GM18508 (cell line): ENCODE results near the gene CYRIA.

ENCODE experiments used
- ATAC-seq: cut with Tn5 transposase; IDR thresholded peaks from one replicate; pipeline ENCODE4 v1.9.1; 2021; ENCODE audit warnings: moderate number of reproducible peaks; ENCODE audit not compliant: insufficient read depth, unreplicated experiment

CYRIA gene

DNA sequence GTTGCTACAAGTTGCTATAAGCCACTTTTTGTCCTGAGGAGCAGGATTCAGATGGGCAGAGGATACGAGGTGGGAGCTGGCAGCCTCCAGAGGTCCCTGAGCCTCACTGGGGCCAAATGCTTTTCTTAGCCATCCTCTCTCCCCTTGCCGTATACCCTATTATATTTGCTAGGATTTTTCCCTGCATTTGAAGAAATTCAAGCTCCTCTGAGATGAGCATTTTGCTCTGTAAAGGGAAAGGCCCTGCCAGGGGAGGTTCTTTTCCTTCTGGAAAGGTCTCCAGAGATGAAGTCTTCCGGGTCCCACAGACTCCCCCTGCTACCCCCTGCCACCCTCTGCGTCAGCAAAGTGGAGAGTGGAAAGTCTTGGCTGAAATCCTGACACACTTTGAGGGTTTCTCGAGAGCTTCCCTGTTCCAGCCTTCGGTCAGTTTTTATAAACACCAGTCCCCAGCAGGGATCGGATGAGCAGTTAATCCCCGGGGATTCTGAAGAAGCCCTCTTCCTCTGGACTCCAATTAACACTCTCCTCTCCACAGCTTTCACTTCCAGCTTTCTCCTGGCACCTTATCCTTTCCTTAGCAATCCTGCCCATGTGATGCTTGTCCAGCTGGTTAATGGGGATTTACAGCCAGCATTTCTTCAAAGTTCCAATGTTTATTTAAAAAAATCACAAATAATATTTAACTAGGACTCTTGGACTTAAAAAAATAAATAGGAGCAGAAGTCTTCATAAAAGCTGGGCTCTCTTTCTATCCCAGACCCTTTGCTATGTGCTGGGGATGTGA is 13.1 kb downstream of the CYRIA start:
- ATAC-seq: no peak

DNA sequence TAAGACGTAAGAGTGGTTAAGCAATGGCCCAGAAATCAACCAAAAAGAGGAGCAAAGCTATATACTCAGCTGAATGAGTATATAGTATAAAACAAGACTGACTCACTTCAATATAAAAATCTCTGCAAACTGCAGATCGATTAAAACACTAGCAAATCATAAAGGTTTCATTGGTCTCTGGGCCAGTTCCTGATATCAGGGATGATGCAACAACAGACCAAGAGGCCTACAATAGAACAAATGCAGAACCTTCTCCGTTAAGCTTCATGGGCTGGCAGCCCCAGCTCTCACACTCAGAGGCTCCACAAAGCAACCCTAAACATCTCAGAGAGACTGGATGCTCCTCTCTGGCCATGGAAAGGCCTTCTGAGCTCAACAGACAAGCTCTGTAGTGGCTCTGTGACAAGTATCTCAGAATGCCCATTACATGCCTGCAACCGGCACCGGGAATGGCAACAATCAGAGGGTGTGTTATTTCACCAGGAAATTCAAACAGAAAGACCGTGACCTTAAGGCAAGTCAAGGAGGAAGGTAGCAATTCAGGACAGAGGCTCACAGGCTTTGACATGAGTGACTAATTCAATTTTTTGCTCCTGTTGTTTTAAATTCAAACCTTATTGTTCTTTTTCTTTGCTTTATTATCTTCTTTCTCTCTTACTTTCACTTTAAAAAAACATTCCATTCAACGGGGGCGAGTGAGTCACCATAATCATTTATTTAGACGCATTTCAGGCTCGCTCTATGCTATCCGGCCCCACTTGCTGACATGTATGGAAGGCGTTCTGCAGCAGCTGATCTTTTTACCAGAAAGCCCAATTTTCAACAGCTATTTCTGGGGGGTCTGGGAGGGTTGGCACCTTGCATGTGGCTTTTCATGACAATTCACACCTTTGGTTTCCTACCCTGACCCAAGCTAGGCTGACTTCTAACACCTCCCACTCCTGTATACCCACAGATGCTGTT is 15.1 kb downstream of the CYRIA start:
- no peak for ATAC-seq

DNA sequence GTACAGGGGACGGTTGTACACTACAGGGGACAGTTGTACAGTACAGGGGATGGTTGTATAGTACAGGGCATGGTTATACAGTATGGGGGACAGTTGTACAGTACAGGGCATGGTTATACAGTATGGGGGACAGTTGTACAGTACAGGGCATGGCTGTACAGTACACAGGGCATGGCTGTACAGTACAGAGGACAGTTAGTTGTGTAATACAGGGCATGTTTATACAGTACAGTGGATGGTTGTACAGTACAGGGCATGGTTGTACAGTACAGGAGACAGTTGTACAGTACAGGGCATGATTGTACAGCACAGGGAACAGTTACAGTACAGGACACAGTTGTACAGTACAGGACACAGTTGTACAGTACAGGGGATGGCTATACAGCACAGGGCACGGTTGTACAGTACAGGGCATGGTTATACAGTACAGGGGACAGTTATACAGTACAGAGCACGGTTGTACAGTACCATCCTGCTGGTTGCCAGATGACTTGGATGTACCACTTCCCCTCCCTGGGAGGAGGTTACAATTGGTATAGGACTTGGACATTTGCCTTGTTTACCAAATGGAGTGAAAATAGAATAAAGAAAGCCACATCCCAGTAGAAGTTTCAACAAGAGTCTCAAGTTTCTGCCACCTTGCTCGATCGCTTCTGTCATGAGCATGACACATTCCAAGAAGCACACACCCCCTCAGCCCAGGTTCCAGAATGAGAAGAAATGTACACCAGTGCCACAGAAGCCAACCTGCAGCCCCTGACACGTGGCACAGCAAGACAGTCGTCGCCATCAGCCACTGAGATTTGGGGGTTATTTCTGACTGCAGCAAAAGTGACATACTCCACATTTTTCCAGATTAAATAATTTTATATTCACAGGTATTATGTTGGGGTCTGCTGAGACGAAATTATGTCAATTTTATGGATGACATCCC is 16.0 kb downstream of the CYRIA start:
- no peak for ATAC-seq

GRCh38 chr2:16647992-16648617 is 17.5 kb downstream of the CYRIA start:
- no peak for ATAC-seq

GRCh38 chr2:16645775-16646559 is 19.7 kb downstream of the CYRIA start:
- no peak for ATAC-seq

DNA sequence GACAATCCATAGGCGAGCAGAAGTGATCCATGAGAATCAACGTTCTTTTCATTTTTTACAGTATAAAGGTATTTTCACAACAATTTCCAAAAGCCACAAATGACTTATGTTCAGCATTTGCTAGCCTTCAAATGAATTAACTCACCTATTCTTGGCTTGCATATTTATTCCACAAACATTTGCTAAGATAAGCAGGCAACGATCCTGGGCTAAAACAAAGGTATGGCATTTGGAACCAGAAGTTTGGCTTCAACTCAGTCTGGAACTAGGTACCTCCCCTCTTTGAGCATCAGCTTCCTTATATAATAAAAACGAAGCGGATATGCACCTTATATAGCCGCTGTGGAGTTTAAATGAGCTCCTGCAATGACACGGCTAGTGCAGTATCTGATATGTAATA is 20.5 kb downstream of the CYRIA start:
- no peak for ATAC-seq

DNA sequence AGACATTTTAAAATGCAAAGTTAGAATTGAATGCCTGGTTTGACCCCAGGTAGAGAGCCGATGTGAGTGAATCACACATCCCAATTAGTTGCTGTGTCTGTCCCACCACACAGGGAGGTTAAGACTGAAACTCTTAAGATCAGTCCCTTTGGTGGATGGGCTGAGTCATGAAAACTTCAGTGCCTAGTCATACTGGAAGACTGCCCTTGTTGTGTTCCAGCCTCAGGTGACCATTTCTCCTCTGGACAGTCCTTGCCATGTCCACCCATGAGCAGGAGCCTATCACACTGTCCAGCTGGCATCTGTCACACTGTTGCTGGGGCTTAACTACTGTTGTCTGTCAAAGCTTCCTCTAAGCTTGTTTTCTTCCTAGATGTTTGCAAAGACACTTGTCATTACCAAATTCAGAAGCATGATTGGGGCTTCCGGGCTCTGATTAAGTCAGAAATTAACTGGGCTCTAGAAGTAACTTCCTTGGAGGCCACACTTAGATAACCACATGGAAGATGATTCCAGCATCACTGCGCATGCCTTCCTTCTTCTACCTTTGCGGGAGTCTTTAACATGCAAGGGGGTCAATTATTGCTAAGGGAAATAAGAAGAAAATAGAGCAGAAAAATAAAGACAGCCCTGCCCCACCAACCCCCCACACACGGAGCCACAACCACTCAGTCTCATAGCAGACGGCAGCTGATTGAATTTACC is 21.3 kb downstream of the CYRIA start:
- ATAC-seq: no peak

GRCh38 chr2:16643099-16643498 is 22.5 kb downstream of the CYRIA start:
- ATAC-seq: no peak

- ATAC-seq: no peak
Measured at GRCh38 chr2:16642088-16642487, 23.5 kb downstream of the CYRIA start.

GRCh38 chr2:16641509-16641908 is 24.1 kb downstream of the CYRIA start:
- no peak for ATAC-seq

DNA sequence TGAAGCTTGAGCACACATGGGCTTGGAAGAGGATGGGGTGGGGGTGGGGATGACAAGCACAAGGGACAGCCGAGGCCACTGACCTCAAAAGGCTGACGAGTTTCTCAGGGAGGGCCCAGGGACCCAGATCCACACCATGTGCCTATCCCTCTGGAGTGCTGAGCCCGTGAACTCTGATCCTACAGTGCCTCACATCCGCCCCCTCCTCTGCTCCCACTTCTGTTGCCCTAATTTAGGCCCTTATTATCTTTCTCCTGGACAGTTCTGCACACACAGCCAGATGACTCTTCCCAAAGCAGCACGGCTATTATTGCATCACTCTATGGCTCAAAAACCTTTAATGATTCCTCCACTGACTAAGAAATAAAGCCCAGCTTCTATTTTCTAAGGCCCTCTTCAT is 24.8 kb downstream of the CYRIA start:
- ATAC-seq: no peak

GRCh38 chr2:16640001-16640700 is 25.5 kb downstream of the CYRIA start:
- ATAC-seq: no peak

GRCh38 chr2:16639431-16639830 is 26.2 kb downstream of the CYRIA start:
- no peak for ATAC-seq

GRCh38 chr2:16638946-16639345 is 26.7 kb downstream of the CYRIA start:
- no peak for ATAC-seq

DNA sequence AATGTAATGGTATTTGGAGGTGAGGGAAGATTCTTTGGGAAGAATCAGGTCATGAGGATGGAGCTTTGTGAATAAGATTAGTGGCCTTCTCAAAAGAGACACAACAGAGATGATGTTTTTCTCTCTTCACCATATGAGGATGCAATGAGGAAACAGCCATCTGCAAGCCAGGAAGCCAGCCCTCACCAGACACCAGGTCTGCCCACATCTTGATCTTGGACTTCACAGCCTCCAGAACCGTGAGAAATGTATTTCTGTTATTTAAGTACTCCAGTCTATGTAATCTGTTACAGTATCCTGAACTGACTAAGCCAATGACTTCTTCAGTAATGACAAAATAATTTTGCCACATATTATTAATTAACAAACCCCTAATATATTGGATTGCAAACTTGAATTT is 28.3 kb downstream of the CYRIA start:
- no peak for ATAC-seq

DNA sequence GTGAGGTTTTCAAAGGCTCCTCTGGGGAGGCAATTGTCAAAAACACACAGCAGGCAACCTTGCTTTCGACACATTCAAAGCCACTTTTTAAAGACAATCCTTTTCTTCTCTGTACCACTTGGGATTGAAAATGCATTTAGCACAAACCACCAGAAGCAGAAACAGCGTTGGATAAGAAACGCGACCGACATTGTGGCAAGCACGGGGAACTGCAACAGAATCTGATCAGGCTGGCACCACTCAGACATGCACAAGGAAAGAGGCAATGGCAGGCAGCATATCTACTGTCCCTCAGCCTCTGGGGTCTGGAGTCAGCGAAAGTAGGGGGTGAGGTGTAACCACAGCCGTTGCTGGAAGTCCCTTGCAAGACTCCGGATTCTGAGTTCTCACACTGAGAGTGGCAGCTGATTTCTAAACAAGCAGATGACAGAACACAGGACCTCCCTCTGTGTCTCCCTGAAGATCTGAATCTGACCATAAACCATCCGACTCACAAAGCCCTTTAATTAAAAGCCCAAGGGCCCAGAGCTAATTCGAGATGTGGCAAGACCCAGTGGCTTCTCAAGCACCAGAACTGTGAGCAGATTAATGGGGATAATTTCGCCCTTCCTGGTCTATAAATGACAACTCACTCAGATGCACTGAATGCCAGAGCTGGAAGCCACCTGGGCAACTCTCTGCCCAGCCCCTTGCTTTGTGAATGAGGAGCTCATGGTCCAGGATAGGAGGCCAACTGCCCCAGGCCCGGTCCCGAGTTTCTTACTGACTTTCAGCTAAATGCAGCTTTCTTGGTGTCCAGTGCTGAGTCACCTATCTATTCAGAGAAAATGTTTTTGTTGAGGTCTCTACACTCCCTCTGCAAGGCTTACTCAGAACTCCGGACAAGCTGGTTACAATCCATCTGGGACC is 29.6 kb downstream of the CYRIA start:
- no peak for ATAC-seq
